Cardiac muscle cell (in vitro differentiated cells and primary cell): ENCODE results near the gene ZIC4. TPM values are rescaled to one million over a fixed set of nuclear protein-coding genes. Genes with fewer than 3 reads are reported as not detected.

Source experiments
- DNase-seq, 2 donors: peaks; one replicate each; pipeline versions ENCODE4 v3.0.0 to v3.0.0-alpha.2; 2010 to 2017; ENCODE audit warnings: low read depth in 1 of 2, low spot score in 1 of 2
- H3K27ac ChIP-seq: fragments of 200-600 bp; sonication (generic); 2 replicates; pipeline ENCODE4 v1.5.1; 2016
- H3K27me3 ChIP-seq: fragments of 200-600 bp; sonication (generic); 2 replicates; pipeline ENCODE4 v1.6.0; 2016; ENCODE audit warnings: control low read depth
- H3K36me3 ChIP-seq: fragments of 200-600 bp; sonication (generic); 2 replicates; pipeline ENCODE4 v1.5.1; 2016; ENCODE audit warnings: control low read depth
- H3K4me1 ChIP-seq: fragments of 200-600 bp; sonication (generic); 2 replicates; pipeline ENCODE4 v1.8.1; 2017; ENCODE audit warnings: low read depth, mild to moderate bottlenecking, mixed run types
- H3K4me3 ChIP-seq: fragments of 200-600 bp; sonication (generic); 2 replicates; pipeline ENCODE4 v1.5.1; 2016; ENCODE audit warnings: mild to moderate bottlenecking
- H3K9me3 ChIP-seq: fragments of 200-600 bp; sonication (generic); 2 replicates; pipeline ENCODE4 v1.5.1; 2017; ENCODE audit warnings: low read depth, mild to moderate bottlenecking, control low read depth
- CTCF ChIP-seq: IDR thresholded peaks from 2 replicates; pipeline ENCODE4 v1.5.1; 2012; ENCODE audit warnings: low read depth, mild to moderate bottlenecking, low read length
- polyA plus RNA-seq: library from polyadenylated mRNA; unstranded; fragments of >200 nt; fragmentation: Nextera tagmentation; extraction: Ambion mirVana; gene quantifications from 2 replicates; pipeline ENCODE4 v1.2.1, GENCODE V29; 2016
- total RNA-seq: library from RNA; depleted of rRNA; stranded (reverse); fragments of >200 nt; gene quantifications from 2 replicates; pipeline ENCODE4 v1.2.3, GENCODE V29; 2016

The ZIC4 gene
- total and polyA plus RNA-seq, 2 experiments from 2014 or later, result not detected

GRCh38 chr3:147348976-147349375 lies 57.4 kb downstream of the ZIC4 start:
- H3K27me3 ChIP-seq, result peaks cover 64% of the 10 kb centered on the region
- H3K27ac ChIP-seq, result no peak overlapping the region
- H3K9me3 ChIP-seq, result no peaks in the 10 kb centered on the region
- no peak for TF ChIP-seq CTCF
- DNase-seq, result no peak
- no peaks in the 10 kb centered on the region for H3K4me1 ChIP-seq
- no peak overlapping the region for H3K4me3 ChIP-seq
- H3K36me3 ChIP-seq, result no peaks in the 10 kb centered on the region

- H3K9me3 ChIP-seq, result no peaks in the 10 kb centered on the region
- no peaks in the 10 kb centered on the region for H3K36me3 ChIP-seq
- peaks cover 14% of the 10 kb centered on the region for H3K27me3 ChIP-seq
Measured at GRCh38 chr3:147343926-147344325, 62.4 kb downstream of the ZIC4 start.

GRCh38 chr3:147341727-147342126 lies 64.6 kb downstream of the ZIC4 start:
- Histone ChIP-seq H3K4me3 (no peak overlapping the region), H3K9me3 (no peaks in the 10 kb centered on the region), H3K27me3 (peaks cover 3% of the 10 kb centered on the region), H3K4me1 (no peaks in the 10 kb centered on the region), H3K36me3 (no peaks in the 10 kb centered on the region), H3K27ac (no peak overlapping the region)
- TF ChIP-seq CTCF, result no peak
- DNase-seq, result no peak

More at GRCh38 chr3:147343926-147344325, 62.4 kb downstream of the ZIC4 start:
- Histone ChIP-seq H3K4me3 (no peak overlapping the region), H3K4me1 (no peaks in the 10 kb centered on the region), H3K27ac (no peak overlapping the region)
- no peak for TF ChIP-seq CTCF
- DNase-seq, result no peak

- no peaks in the 10 kb centered on the region for H3K27me3 ChIP-seq
- no peaks in the 10 kb centered on the region for H3K9me3 ChIP-seq
- H3K4me3 ChIP-seq, result no peak overlapping the region
- no peaks in the 10 kb centered on the region for H3K36me3 ChIP-seq
- peak in 1 of 2 donors; percentile 7 for DNase-seq
- no peak overlapping the region for H3K27ac ChIP-seq
- no peak for TF ChIP-seq CTCF
- H3K4me1 ChIP-seq, result no peaks in the 10 kb centered on the region
Measured at GRCh38 chr3:147336543-147337278, 69.6 kb downstream of the ZIC4 start.

Other genes starting within 250 kb of the ZIC4 start
- not detected in 2 replicates for gene ZIC1, start 2.8 kb upstream of the ZIC4 start, total RNA-seq
- gene ZIC1, start 2.8 kb upstream of the ZIC4 start, polyA plus RNA-seq, result 0.35 TPM in 1 of 2 replicates, not detected in the other